Astrocyte (in vitro differentiated cells and primary cell): ENCODE data around the gene SGIP1. TPM values are rescaled to one million over a fixed set of nuclear protein-coding genes. Genes with fewer than 3 reads are reported as not detected.
A peak's percentile ranks its signal among the peaks of the same experiment; 100 is the strongest.

Experiments
- DNase-seq: peaks from one replicate; pipeline ENCODE4 v3.0.0-alpha.2; 2010; ENCODE audit warnings: low read depth
- FAIRE-seq: peaks from 2 replicates; lab custom pipeline; 2011; peaks lifted over from hg19 to GRCh38; lab: Jason Lieb, UNC
- H2AFZ ChIP-seq: 2 replicates; pipeline ENCODE4 v1.6.0; 2012; ENCODE audit warnings: low read depth, low read length, inconsistent platforms
- H3K27ac ChIP-seq: 2 replicates; pipeline ENCODE4 v1.5.1; 2011; ENCODE audit warnings: low read depth, low read length, inconsistent platforms
- H3K27me3 ChIP-seq: 2 replicates; pipeline ENCODE4 v1.6.0; 2011; ENCODE audit warnings: low read length, inconsistent platforms; ENCODE audit not compliant: insufficient read depth
- H3K36me3 ChIP-seq: 2 replicates; pipeline ENCODE4 v1.5.1; 2011; ENCODE audit warnings: low read length, inconsistent platforms; ENCODE audit not compliant: insufficient read depth
- H3K4me1 ChIP-seq: 2 replicates; pipeline ENCODE4 v1.5.1; 2011; ENCODE audit warnings: low read length, inconsistent platforms; ENCODE audit not compliant: insufficient read depth
- H3K4me2 ChIP-seq: 2 replicates; pipeline ENCODE4 v1.6.0; 2012; ENCODE audit warnings: low read length, inconsistent platforms
- H3K4me3 ChIP-seq: 2 replicates; pipeline ENCODE4 v1.5.1; 2011; ENCODE audit warnings: low read depth, mild to moderate bottlenecking, low read length, inconsistent platforms; ENCODE audit not compliant: insufficient read depth
- H3K79me2 ChIP-seq: 2 replicates; pipeline ENCODE4 v1.6.0; 2012; ENCODE audit warnings: mild to moderate bottlenecking, low read length, inconsistent platforms; ENCODE audit not compliant: insufficient read depth
- H3K9ac ChIP-seq: 2 replicates; pipeline ENCODE4 v1.6.0; 2012; ENCODE audit warnings: mild to moderate bottlenecking, low read length, inconsistent platforms
- H3K9me3 ChIP-seq: 2 replicates; pipeline ENCODE4 v1.5.1; 2012; ENCODE audit warnings: low read depth, mild to moderate bottlenecking, low read length, inconsistent platforms; ENCODE audit not compliant: insufficient read depth
- H4K20me1 ChIP-seq: 2 replicates; pipeline ENCODE4 v1.6.0; 2012; ENCODE audit warnings: low read length, inconsistent platforms; ENCODE audit not compliant: insufficient read depth
- H3K27ac Mint-ChIP-seq: one replicate; pipeline ENCODE4 v1.8.0; 2021; ENCODE audit warnings: mild to moderate bottlenecking, mixed read lengths; ENCODE audit not compliant: unreplicated experiment
- H3K27me3 Mint-ChIP-seq: one replicate; pipeline ENCODE4 v1.8.0; 2021; ENCODE audit warnings: low read depth, mixed read lengths; ENCODE audit not compliant: unreplicated experiment
- H3K36me3 Mint-ChIP-seq: one replicate; pipeline ENCODE4 v1.8.0; 2021; ENCODE audit warnings: low read depth, mixed read lengths; ENCODE audit not compliant: unreplicated experiment
- H3K4me1 Mint-ChIP-seq: one replicate; pipeline ENCODE4 v1.8.0; 2021; ENCODE audit warnings: low read depth, mixed read lengths; ENCODE audit not compliant: unreplicated experiment
- H3K4me3 Mint-ChIP-seq: one replicate; pipeline ENCODE4 v1.8.0; 2021; ENCODE audit warnings: mild to moderate bottlenecking, moderate library complexity, mixed read lengths; ENCODE audit not compliant: unreplicated experiment
- H3K9me3 Mint-ChIP-seq: one replicate; pipeline ENCODE4 v1.8.0; 2021; ENCODE audit warnings: mild to moderate bottlenecking, mixed read lengths; ENCODE audit not compliant: unreplicated experiment
- CTCF ChIP-seq: IDR thresholded peaks from 2 replicates; pipeline ENCODE4 v1.5.1; 2011; ENCODE audit warnings: low read depth, mild to moderate bottlenecking, inconsistent platforms, low read length, moderate library complexity; ENCODE audit not compliant: insufficient read depth
- EZH2 ChIP-seq: IDR thresholded peaks from 2 replicates; pipeline ENCODE4 v1.6.1; 2012; ENCODE audit warnings: mild to moderate bottlenecking, low read length, inconsistent platforms; ENCODE audit not compliant: insufficient read depth
- total RNA-seq: library from RNA; stranded (reverse); gene quantifications from 2 replicates; pipeline ENCODE4 v1.2.1, GENCODE V29; 2021

SGIP1 gene
- total RNA-seq, 1 donor from 2014 or later, result 8.8 TPM

GRCh38 chr1:66739401-66740157 lies 205.6 kb downstream of the SGIP1 start:
- Histone ChIP-seq H3K27me3 (no peaks in the 10 kb centered on the region), H3K4me3 (no peak overlapping the region), H4K20me1 (no peaks in the 10 kb centered on the region), H3K79me2 (no peaks in the 10 kb centered on the region), H3K9ac (no peak overlapping the region), H3K27ac (no peak overlapping the region), H3K4me2 (no peak overlapping the region), H3K36me3 (no peaks in the 10 kb centered on the region), H3K9me3 (no peaks in the 10 kb centered on the region), H3K4me1 (no peaks in the 10 kb centered on the region), H2AFZ (no peak overlapping the region)
- no peaks in the 10 kb centered on the region for H3K27me3 Mint-ChIP-seq
- H3K27ac Mint-ChIP-seq, result no peak overlapping the region
- H3K4me3 Mint-ChIP-seq, result no peak overlapping the region
- no peaks in the 10 kb centered on the region for H3K36me3 Mint-ChIP-seq
- DNase-seq, result no peak
- FAIRE-seq, result no peak
- H3K9me3 Mint-ChIP-seq, result no peaks in the 10 kb centered on the region
- TF ChIP-seq EZH2 (no peak), CTCF (no peak)
- H3K4me1 Mint-ChIP-seq, result peaks cover 2% of the 10 kb centered on the region

GRCh38 chr1:66745451-66745850 lies 211.5 kb downstream of the SGIP1 start:
- no peaks in the 10 kb centered on the region for H3K27me3 ChIP-seq
- no peak for DNase-seq
- no peak overlapping the region for H3K4me2 ChIP-seq
- Mint-ChIP-seq H3K4me3 (no peak overlapping the region), H3K9me3 (no peaks in the 10 kb centered on the region), H3K4me1 (no peaks in the 10 kb centered on the region), H3K27me3 (no peaks in the 10 kb centered on the region), H3K36me3 (no peaks in the 10 kb centered on the region), H3K27ac (no peak overlapping the region)
- TF ChIP-seq CTCF, result no peak
- TF ChIP-seq EZH2, result no peak
- H4K20me1 ChIP-seq, result no peaks in the 10 kb centered on the region
- no peak overlapping the region for H3K27ac ChIP-seq
- H3K4me1 ChIP-seq, result no peaks in the 10 kb centered on the region
- FAIRE-seq, result no peak
- H3K79me2 ChIP-seq, result no peaks in the 10 kb centered on the region
- no peaks in the 10 kb centered on the region for H3K9me3 ChIP-seq
- H2AFZ ChIP-seq, result no peak overlapping the region
- H3K4me3 ChIP-seq, result no peak overlapping the region
- H3K9ac ChIP-seq, result no peak overlapping the region
- H3K36me3 ChIP-seq, result no peaks in the 10 kb centered on the region

GRCh38 chr1:66747501-66747900 lies 213.5 kb downstream of the SGIP1 start:
- no peaks in the 10 kb centered on the region for H3K9me3 ChIP-seq
- H3K27ac Mint-ChIP-seq, result no peak overlapping the region
- no peaks in the 10 kb centered on the region for H3K27me3 ChIP-seq
- peaks cover 3% of the 10 kb centered on the region for H3K27me3 Mint-ChIP-seq
- no peak overlapping the region for H3K27ac ChIP-seq
- peak overlapping the region; percentile 30 for H3K4me2 ChIP-seq
- H3K4me1 Mint-ChIP-seq, result peaks cover 4% of the 10 kb centered on the region
- no peaks in the 10 kb centered on the region for H4K20me1 ChIP-seq
- H3K4me3 Mint-ChIP-seq, result no peak overlapping the region
- H3K9me3 Mint-ChIP-seq, result no peaks in the 10 kb centered on the region
- DNase-seq (peak; percentile 26), FAIRE-seq (peak; percentile 59)
- no peaks in the 10 kb centered on the region for H3K36me3 Mint-ChIP-seq
- H3K36me3 ChIP-seq, result no peaks in the 10 kb centered on the region
- H3K9ac ChIP-seq, result no peak overlapping the region
- no peak overlapping the region for H3K4me3 ChIP-seq
- H2AFZ ChIP-seq, result no peak overlapping the region
- no peak for TF ChIP-seq CTCF
- no peak for TF ChIP-seq EZH2
- H3K79me2 ChIP-seq, result no peaks in the 10 kb centered on the region
- H3K4me1 ChIP-seq, result peaks cover 4% of the 10 kb centered on the region
